Lower lobe of right lung (tissue), 2 donors: ENCODE results near the gene PTH2. TPM values are rescaled to one million over a fixed set of nuclear protein-coding genes. Genes with fewer than 3 reads are reported as not detected.

Source experiments
- ATAC-seq, 2 donors: fragments of 200-7000 bp; cut with Tn5 transposase; one replicate each; pipeline ENCODE4 v1.9.1; 2020 to 2022; ENCODE audit warnings: mild to moderate bottlenecking in 2 of 2, moderate library complexity in 2 of 2
- DNase-seq: peaks from one replicate; pipeline ENCODE4 v3.0.0-alpha.2; 2020
- H3K27ac ChIP-seq: fragments of 200-600 bp; one replicate; pipeline ENCODE4 v1.8.0; 2022
- H3K27me3 ChIP-seq: fragments of 200-600 bp; one replicate; pipeline ENCODE4 v1.8.0; 2022; ENCODE audit warnings: low read depth
- H3K36me3 ChIP-seq: fragments of 200-600 bp; one replicate; pipeline ENCODE4 v1.8.0; 2022; ENCODE audit warnings: mild to moderate bottlenecking
- H3K4me1 ChIP-seq: fragments of 200-600 bp; one replicate; pipeline ENCODE4 v1.8.0; 2022
- H3K4me3 ChIP-seq: fragments of 200-600 bp; one replicate; pipeline ENCODE4 v1.8.0; 2022; ENCODE audit warnings: mild to moderate bottlenecking
- H3K9me3 ChIP-seq: fragments of 200-600 bp; one replicate; pipeline ENCODE4 v1.8.0; 2022
- CTCF ChIP-seq: fragments of 200-600 bp; IDR thresholded peaks from one replicate; pipeline ENCODE4 v1.8.0; 2022; ENCODE audit warnings: antibody characterized with exemption, mild to moderate bottlenecking
- intact Hi-C: fragments of 100-400 bp; cut with DNase I; formaldehyde crosslinking; loops from one replicate; pipeline ENCODE4 v1.11.0; 2022
- total RNA-seq: library from RNA; stranded (reverse); fragmentation: NEBNext Ultra II Directional; extraction: Animal tissue kit (Norgen Biotek cat#: 25700); gene quantifications from one replicate; pipeline ENCODE4 v1.2.1, GENCODE V29; 2021
- donor health status: DM: no; HTN: yes; CAD: no; lungs with severe emphysema.

Gene PTH2
- total RNA-seq, 1 donor from 2014 or later, result not detected

DNA sequence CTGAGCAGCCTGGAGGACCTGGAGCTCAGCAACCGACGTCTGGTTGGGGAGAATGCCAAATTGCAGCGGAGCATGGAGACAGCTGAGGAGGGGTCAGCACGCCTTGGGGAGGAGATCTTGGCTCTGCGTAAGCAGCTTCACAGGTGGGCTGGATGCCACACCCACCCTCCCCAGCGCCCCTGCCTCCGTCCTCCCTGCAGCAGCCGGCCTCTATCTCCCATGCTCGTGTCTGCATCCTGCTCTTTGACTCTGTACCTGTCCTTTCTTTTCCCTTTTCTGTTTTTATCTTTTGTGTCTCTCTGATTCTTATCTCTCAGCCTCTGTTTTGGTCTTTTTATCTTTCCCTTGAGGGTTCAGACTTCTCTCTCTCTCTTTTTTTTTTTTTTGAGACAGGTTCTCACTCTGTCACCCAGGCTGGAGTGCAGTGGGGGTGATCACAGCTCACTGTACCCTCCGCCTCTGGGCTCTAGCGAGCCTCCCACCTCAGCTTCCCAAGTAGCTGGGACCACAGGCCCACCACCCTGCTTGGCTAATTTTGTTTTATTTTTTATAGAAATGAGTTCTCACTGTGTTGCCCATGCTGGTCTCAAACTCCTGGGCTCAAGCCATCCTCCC lies 25.1 kb downstream of the PTH2 start:
- no peaks in the 10 kb centered on the region for H3K9me3 ChIP-seq
- no peak for DNase-seq
- H3K4me3 ChIP-seq, result no peak overlapping the region
- TF ChIP-seq CTCF, result no peak
- no peak overlapping the region for H3K27ac ChIP-seq
- no peaks in the 10 kb centered on the region for H3K36me3 ChIP-seq
- no peak for ATAC-seq
- no peaks in the 10 kb centered on the region for H3K27me3 ChIP-seq
- no peaks in the 10 kb centered on the region for H3K4me1 ChIP-seq
- intact Hi-C loops, result loop anchor here (10.0 kb wide), 1 partner anchor 47 kb away; the partner anchor contains the start of gene SLC17A7

DNA sequence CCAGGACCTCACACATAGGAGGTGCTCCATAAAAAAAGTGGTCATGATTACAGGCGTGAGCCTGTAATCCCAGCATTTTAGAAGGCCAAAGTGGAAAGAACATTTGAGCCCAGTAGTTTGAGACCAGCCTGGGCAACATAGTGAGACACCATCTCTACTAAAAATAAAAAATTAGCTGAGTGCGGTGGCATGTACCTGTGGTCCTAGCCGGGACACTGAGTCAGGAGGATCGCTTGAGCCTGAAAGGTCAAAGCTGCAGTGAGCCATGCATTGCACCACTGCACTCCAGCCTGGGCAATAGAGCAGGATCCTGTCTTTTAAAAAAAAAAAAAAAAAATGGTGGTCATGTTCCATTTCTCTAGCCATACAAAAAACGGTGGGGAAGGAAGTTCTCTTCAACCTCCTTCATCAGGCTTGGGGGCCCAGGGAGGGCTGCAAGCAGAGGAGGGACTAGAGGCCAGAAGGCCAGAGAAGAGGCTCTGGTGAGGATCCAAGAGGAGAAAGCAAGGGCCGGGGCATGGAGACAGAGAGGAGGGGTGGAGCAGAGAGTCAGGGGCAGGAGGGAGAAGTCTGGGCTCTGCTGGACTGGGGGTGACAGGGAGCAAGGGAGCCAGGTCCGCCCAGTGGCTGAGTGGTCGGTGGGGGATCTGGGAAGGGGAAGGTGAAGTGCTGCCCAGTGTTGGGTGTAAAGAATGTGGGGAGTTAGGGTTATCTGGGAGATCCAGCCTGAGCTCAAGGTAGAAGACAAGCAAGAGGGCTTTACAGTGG lies 26.3 kb downstream of the PTH2 start:
- Histone ChIP-seq H3K36me3 (no peaks in the 10 kb centered on the region), H3K4me3 (no peak overlapping the region), H3K9me3 (no peaks in the 10 kb centered on the region), H3K27ac (peak overlapping the region; percentile 41), H3K4me1 (no peaks in the 10 kb centered on the region), H3K27me3 (no peaks in the 10 kb centered on the region)
- DNase-seq (no peak), ATAC-seq (no peak)
- intact Hi-C loops, result loop anchor here (10.0 kb wide), 1 partner anchor 48 kb away; the partner anchor contains the start of gene SLC17A7
- no peak for TF ChIP-seq CTCF

DNA sequence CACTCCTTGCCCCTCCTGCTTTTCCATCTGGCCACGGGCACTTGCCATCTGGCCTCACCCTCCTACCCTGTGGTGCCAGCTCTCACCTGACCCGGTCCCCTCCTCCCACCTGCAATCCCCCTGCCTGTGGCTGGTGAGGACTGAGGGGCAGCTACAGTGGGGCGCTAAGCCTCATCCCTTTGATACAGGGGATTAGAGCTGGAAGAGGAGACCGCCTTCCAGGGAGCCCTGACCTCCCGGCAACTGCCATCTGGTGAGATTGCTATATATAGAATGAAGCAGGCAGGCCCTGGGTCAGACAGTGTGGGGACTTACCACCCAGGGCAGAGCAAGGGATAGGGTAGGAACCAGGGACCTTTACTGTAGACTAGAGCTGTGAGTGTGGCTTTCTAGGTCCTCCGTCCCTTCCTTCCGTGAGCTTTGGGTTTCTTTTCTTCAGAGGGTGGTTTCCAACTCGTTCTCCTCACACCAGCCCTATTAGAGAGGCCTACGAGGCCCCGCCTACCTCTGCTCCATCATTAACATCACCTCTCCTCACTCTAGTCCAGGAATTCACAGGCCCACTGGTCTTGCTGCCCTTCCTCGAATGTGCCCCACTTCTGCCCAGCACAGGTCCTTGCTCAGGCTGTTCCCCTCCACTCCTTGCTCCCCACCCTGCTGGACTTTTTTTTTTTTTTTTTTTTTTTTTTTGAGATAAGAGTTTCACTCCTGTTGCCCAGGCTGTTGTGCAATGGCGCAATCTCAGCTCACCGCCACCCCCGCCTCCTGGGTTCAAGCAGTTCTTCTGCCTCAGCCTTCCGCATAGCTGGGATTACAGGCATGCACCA lies 27.4 kb downstream of the PTH2 start:
- no peak for TF ChIP-seq CTCF
- Histone ChIP-seq H3K4me3 (peak overlapping the region; percentile 13), H3K36me3 (no peaks in the 10 kb centered on the region), H3K27me3 (no peaks in the 10 kb centered on the region), H3K9me3 (no peaks in the 10 kb centered on the region), H3K4me1 (no peaks in the 10 kb centered on the region), H3K27ac (peak overlapping the region; percentile 53)
- peak; percentile 66 to 71 for ATAC-seq
- intact Hi-C loops, result loop anchor here (10.0 kb wide), 1 partner anchor 49 kb away; the partner anchor contains the start of gene SLC17A7
- peak; percentile 74 for DNase-seq

- Histone ChIP-seq H3K4me1 (no peaks in the 10 kb centered on the region), H3K27ac (no peak overlapping the region), H3K9me3 (no peaks in the 10 kb centered on the region), H3K27me3 (no peaks in the 10 kb centered on the region), H3K4me3 (no peak overlapping the region), H3K36me3 (no peaks in the 10 kb centered on the region)
- ATAC-seq, result no peak
- intact Hi-C loops, result loop anchor here (10.0 kb wide), 1 partner anchor 51 kb away; the partner anchor contains the start of gene SLC17A7
- DNase-seq, result no peak
- TF ChIP-seq CTCF, result no peak
These were observed 29.4 kb downstream of the PTH2 start for GRCh38 chr19:49393881-49394280.
